IPS-NIHi7 (cell line): ENCODE data around the gene CCDC138.

Source experiments
- DNase-seq: peaks from one replicate; pipeline ENCODE4 v3.0.0; 2012; ENCODE audit warnings: mixed read lengths; ENCODE audit errors: extremely low spot score

CCDC138 gene

GRCh38 chr2:108825254-108825653 lies 38.7 kb downstream of the CCDC138 start:
- DNase-seq = no peak

GRCh38 chr2:108825736-108826135 lies 39.2 kb downstream of the CCDC138 start:
- DNase-seq = no peak

GRCh38 chr2:108829578-108830310 lies 43.2 kb downstream of the CCDC138 start:
- no peak for DNase-seq

- DNase-seq = peak; percentile 8
These were observed 46.6 kb downstream of the CCDC138 start for GRCh38 chr2:108833219-108833618.

- no peak for DNase-seq
These were observed 48.0 kb downstream of the CCDC138 start for GRCh38 chr2:108834620-108835019.

- DNase-seq = no peak
These were observed 48.5 kb downstream of the CCDC138 start for GRCh38 chr2:108835040-108835439.

- DNase-seq = no peak
These were observed 50.6 kb downstream of the CCDC138 start for GRCh38 chr2:108837198-108837597.

GRCh38 chr2:108841506-108841905 lies 54.9 kb downstream of the CCDC138 start:
- no peak for DNase-seq

- no peak for DNase-seq
These were observed 59.4 kb downstream of the CCDC138 start for GRCh38 chr2:108845923-108846322.

- DNase-seq = no peak
These were observed 60.4 kb downstream of the CCDC138 start for GRCh38 chr2:108847000-108847399.

- DNase-seq = no peak
These were observed 65.8 kb downstream of the CCDC138 start for GRCh38 chr2:108852375-108852774.

- no peak for DNase-seq
These were observed 66.8 kb downstream of the CCDC138 start for GRCh38 chr2:108853421-108853820.

GRCh38 chr2:108854484-108854883 lies 67.9 kb downstream of the CCDC138 start:
- no peak for DNase-seq

GRCh38 chr2:108855194-108855593 lies 68.6 kb downstream of the CCDC138 start:
- DNase-seq = no peak

- DNase-seq = no peak
These were observed 72.3 kb downstream of the CCDC138 start for GRCh38 chr2:108858894-108859293.

GRCh38 chr2:108866041-108866440 lies 79.5 kb downstream of the CCDC138 start:
- DNase-seq = no peak

GRCh38 chr2:108868911-108869310 lies 82.3 kb downstream of the CCDC138 start:
- DNase-seq = no peak

- no peak for DNase-seq
These were observed 83.0 kb downstream of the CCDC138 start for GRCh38 chr2:108869542-108869941.

GRCh38 chr2:108870069-108870644 lies 83.6 kb downstream of the CCDC138 start:
- no peak for DNase-seq

GRCh38 chr2:108877506-108877905 lies 90.9 kb downstream of the CCDC138 start:
- no peak for DNase-seq

- no peak for DNase-seq
These were observed 91.7 kb downstream of the CCDC138 start for GRCh38 chr2:108878276-108878675.

GRCh38 chr2:108884619-108885018 lies 98.0 kb downstream of the CCDC138 start:
- DNase-seq = no peak

- no peak for DNase-seq
These were observed 103.3 kb downstream of the CCDC138 start for GRCh38 chr2:108889907-108890306.

- no peak for DNase-seq
These were observed 106.7 kb downstream of the CCDC138 start for GRCh38 chr2:108893277-108893676.
